GM18907 (cell line): Measurements from ENCODE around the gene C5AR1.
"Not testable (repeated sequence)": the region's sequence is repeated elsewhere in the genome, so short reads cannot be mapped to it uniquely, and the experiment has no call there.

Source experiments
- ATAC-seq: cut with Tn5 transposase; IDR thresholded peaks from one replicate; pipeline ENCODE4 v1.9.1; 2021; ENCODE audit warnings: mild to moderate bottlenecking, moderate library complexity; ENCODE audit not compliant: unreplicated experiment

C5AR1 gene

GRCh38 chr19:47283405-47284059 is 26.1 kb upstream of the C5AR1 start:
- ATAC-seq: no peak

GRCh38 chr19:47284324-47284899 is 25.2 kb upstream of the C5AR1 start:
- no peak for ATAC-seq

- ATAC-seq: no peak
Measured at GRCh38 chr19:47296036-47296435, 13.6 kb upstream of the C5AR1 start.

- ATAC-seq: not testable (repeated sequence)
Measured at GRCh38 chr19:47300867-47301266, 8.8 kb upstream of the C5AR1 start.

- ATAC-seq: no peak
Measured at GRCh38 chr19:47302249-47302648, 7.4 kb upstream of the C5AR1 start.

GRCh38 chr19:47303966-47304365 is 5.7 kb upstream of the C5AR1 start:
- no peak for ATAC-seq

GRCh38 chr19:47305309-47305751 is 4.3 kb upstream of the C5AR1 start:
- no peak for ATAC-seq

GRCh38 chr19:47306303-47306702 is 3.4 kb upstream of the C5AR1 start:
- no peak for ATAC-seq

GRCh38 chr19:47309038-47309437 is 623 bp upstream of the C5AR1 start:
- ATAC-seq: no peak

- no peak for ATAC-seq
Measured at GRCh38 chr19:47310323-47310722, 662 bp downstream of the C5AR1 start.

- ATAC-seq: no peak
Measured at GRCh38 chr19:47310819-47311218, 1.2 kb downstream of the C5AR1 start.

- no peak for ATAC-seq
Measured at GRCh38 chr19:47312366-47313006, 2.8 kb downstream of the C5AR1 start.

GRCh38 chr19:47313754-47314295 is 4.2 kb downstream of the C5AR1 start:
- no peak for ATAC-seq

GRCh38 chr19:47315125-47315821 is 5.6 kb downstream of the C5AR1 start:
- ATAC-seq: no peak

GRCh38 chr19:47316513-47316912 is 6.9 kb downstream of the C5AR1 start:
- ATAC-seq: no peak

GRCh38 chr19:47319923-47320871 is 10.5 kb downstream of the C5AR1 start:
- ATAC-seq: no peak

- ATAC-seq: no peak
Measured at GRCh38 chr19:47321630-47322029, 12.0 kb downstream of the C5AR1 start.

- ATAC-seq: no peak
Measured at GRCh38 chr19:47322058-47322457, 12.4 kb downstream of the C5AR1 start.

- no peak for ATAC-seq
Measured at GRCh38 chr19:47323409-47323808, 13.7 kb downstream of the C5AR1 start.

- no peak for ATAC-seq
Measured at GRCh38 chr19:47323872-47324271, 14.2 kb downstream of the C5AR1 start.
